MCF 10A (cell line): ENCODE measurements around the gene FILIP1. TPM values are rescaled to one million over a fixed set of nuclear protein-coding genes. Genes with fewer than 3 reads are reported as not detected.

Source experiments
- BruUV-seq: library from RNA; stranded (reverse); fragments of 400-500 nt; replicated peaks from 2 replicates; lab custom pipeline; 2021; lab: Mats Ljungman, UMichigan
- CTCF ChIA-PET: fragments of 300-600 bp; sonication (Branson Sonifier 250); formaldehyde crosslinking; extraction: SDS; loops from one replicate; lab custom pipeline; 2021; ENCODE audit warnings: antibody characterized with exemption, inconsistent platforms; lab: Yijun Ruan, JAX
- POLR2A ChIA-PET: fragments of 300-600, 350-650 bp; sonication (Branson Sonifier 250); formaldehyde crosslinking; extraction: SDS; loops from one replicate; lab custom pipeline; 2020; ENCODE audit warnings: antibody characterized with exemption, inconsistent platforms; lab: Yijun Ruan, JAX
- DNase-seq: peaks from one replicate; pipeline ENCODE4 v3.0.0-alpha.2; 2018; ENCODE audit not compliant: unreplicated experiment
- H3K27ac Mint-ChIP-seq: one replicate; pipeline ENCODE4 v1.8.0; 2022; ENCODE audit warnings: mild to moderate bottlenecking, low read depth, mixed read lengths; ENCODE audit not compliant: unreplicated experiment
- H3K27me3 Mint-ChIP-seq: one replicate; pipeline ENCODE4 v1.8.0; 2022; ENCODE audit warnings: mixed read lengths; ENCODE audit not compliant: insufficient read depth, unreplicated experiment
- H3K36me3 Mint-ChIP-seq: one replicate; pipeline ENCODE4 v1.8.0; 2022; ENCODE audit warnings: mild to moderate bottlenecking, moderate library complexity, mixed read lengths; ENCODE audit not compliant: insufficient read depth, unreplicated experiment
- H3K4me1 Mint-ChIP-seq: one replicate; pipeline ENCODE4 v1.8.0; 2022; ENCODE audit warnings: mixed read lengths; ENCODE audit not compliant: insufficient read depth, unreplicated experiment
- H3K4me3 Mint-ChIP-seq: one replicate; pipeline ENCODE4 v1.8.0; 2022; ENCODE audit warnings: mild to moderate bottlenecking, moderate library complexity, mixed read lengths; ENCODE audit not compliant: unreplicated experiment
- H3K9me3 Mint-ChIP-seq: one replicate; pipeline ENCODE4 v1.8.0; 2022; ENCODE audit warnings: mixed read lengths; ENCODE audit not compliant: unreplicated experiment
- intact Hi-C: fragments of 100-400 bp; cut with micrococcal nuclease; formaldehyde crosslinking; loops from 2 replicates; pipeline ENCODE4 v1.14.1; 2022
- total RNA-seq: library from RNA; stranded (reverse); gene quantifications from 2 replicates; pipeline ENCODE4 v1.2.3, GENCODE V29; 2022
- TF ChIP-seq, protein P1 (sequence below): fragments of 200-600 bp; IDR thresholded peaks from one replicate; pipeline ENCODE4 v1.8.0; 2022; ENCODE audit warnings: antibody characterized with exemption, mild to moderate bottlenecking; ENCODE audit not compliant: unreplicated experiment

Gene FILIP1
- total RNA-seq, 1 experiment from 2014 or later: 0.14 TPM

GRCh38 chr6:75381877-75382633, 111.5 kb downstream of the FILIP1 start:
- BruUV-seq: no TSS peak
- intact Hi-C loops: no loop called here
- Mint-ChIP-seq H3K27ac (no peak overlapping the region), H3K9me3 (no peaks in the 10 kb centered on the region), H3K27me3 (no peaks in the 10 kb centered on the region), H3K4me1 (no peaks in the 10 kb centered on the region), H3K36me3 (no peaks in the 10 kb centered on the region), H3K4me3 (no peak overlapping the region)
- TF ChIP-seq, protein P1, sequence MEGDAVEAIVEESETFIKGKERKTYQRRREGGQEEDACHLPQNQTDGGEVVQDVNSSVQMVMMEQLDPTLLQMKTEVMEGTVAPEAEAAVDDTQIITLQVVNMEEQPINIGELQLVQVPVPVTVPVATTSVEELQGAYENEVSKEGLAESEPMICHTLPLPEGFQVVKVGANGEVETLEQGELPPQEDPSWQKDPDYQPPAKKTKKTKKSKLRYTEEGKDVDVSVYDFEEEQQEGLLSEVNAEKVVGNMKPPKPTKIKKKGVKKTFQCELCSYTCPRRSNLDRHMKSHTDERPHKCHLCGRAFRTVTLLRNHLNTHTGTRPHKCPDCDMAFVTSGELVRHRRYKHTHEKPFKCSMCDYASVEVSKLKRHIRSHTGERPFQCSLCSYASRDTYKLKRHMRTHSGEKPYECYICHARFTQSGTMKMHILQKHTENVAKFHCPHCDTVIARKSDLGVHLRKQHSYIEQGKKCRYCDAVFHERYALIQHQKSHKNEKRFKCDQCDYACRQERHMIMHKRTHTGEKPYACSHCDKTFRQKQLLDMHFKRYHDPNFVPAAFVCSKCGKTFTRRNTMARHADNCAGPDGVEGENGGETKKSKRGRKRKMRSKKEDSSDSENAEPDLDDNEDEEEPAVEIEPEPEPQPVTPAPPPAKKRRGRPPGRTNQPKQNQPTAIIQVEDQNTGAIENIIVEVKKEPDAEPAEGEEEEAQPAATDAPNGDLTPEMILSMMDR: no peak
- CTCF ChIA-PET: interaction anchor here (0.6 to 1.8 kb wide), 3 partner anchors 13 to 85 kb away, joined by 3 to 9 read pairs (median 3); no protein-coding TSS in a partner anchor
- DNase-seq: no peak
- POLR2A ChIA-PET: interaction anchor here (1.0 kb wide), 1 partner anchor 33 kb away, joined by 3 read pairs; no protein-coding TSS in a partner anchor

GRCh38 chr6:75379536-75379935, 114.1 kb downstream of the FILIP1 start:
- Mint-ChIP-seq H3K36me3 (no peaks in the 10 kb centered on the region), H3K27ac (no peak overlapping the region), H3K4me1 (no peaks in the 10 kb centered on the region), H3K27me3 (no peaks in the 10 kb centered on the region), H3K4me3 (no peak overlapping the region), H3K9me3 (no peaks in the 10 kb centered on the region)
- TF ChIP-seq, protein P1: no peak
- DNase-seq: no peak
- no TSS peak for BruUV-seq
- CTCF ChIA-PET: no interaction called here
- POLR2A ChIA-PET: no interaction called here
- intact Hi-C loops: no loop called here

GRCh38 chr6:75378101-75378500, 115.5 kb downstream of the FILIP1 start:
- no TSS peak for BruUV-seq
- intact Hi-C loops: no loop called here
- Mint-ChIP-seq H3K4me3 (no peak overlapping the region), H3K27ac (no peak overlapping the region), H3K9me3 (no peaks in the 10 kb centered on the region), H3K27me3 (no peaks in the 10 kb centered on the region), H3K4me1 (no peaks in the 10 kb centered on the region), H3K36me3 (no peaks in the 10 kb centered on the region)
- TF ChIP-seq, protein P1: no peak
- POLR2A ChIA-PET: interaction anchor here (0.9 kb wide), 1 partner anchor 10 kb away, joined by 3 read pairs; no protein-coding TSS in a partner anchor
- CTCF ChIA-PET: interaction anchor here (1.0 kb wide), 1 partner anchor 24 kb away, joined by 3 read pairs; no protein-coding TSS in a partner anchor
- no peak for DNase-seq

GRCh38 chr6:75377386-75377785, 116.2 kb downstream of the FILIP1 start:
- POLR2A ChIA-PET: no interaction called here
- CTCF ChIA-PET: interaction anchor here (1.0 kb wide), 1 partner anchor 23 kb away, joined by 3 read pairs; no protein-coding TSS in a partner anchor
- no peak overlapping the region for H3K27ac Mint-ChIP-seq

More at GRCh38 chr6:75377386-75377785, 116.2 kb downstream of the FILIP1 start:
- intact Hi-C loops: no loop called here
- BruUV-seq: no TSS peak
- H3K4me1 Mint-ChIP-seq: no peaks in the 10 kb centered on the region
- TF ChIP-seq, protein P1: no peak
- DNase-seq: no peak
- no peaks in the 10 kb centered on the region for H3K9me3 Mint-ChIP-seq
- no peaks in the 10 kb centered on the region for H3K27me3 Mint-ChIP-seq
- H3K4me3 Mint-ChIP-seq: no peak overlapping the region
- no peaks in the 10 kb centered on the region for H3K36me3 Mint-ChIP-seq
